Activated CD8-positive, alpha-beta memory T cell treated with anti-CD3 and anti-CD28 coated beads, Interleukin-2, amount 10 ng/mL, durations not matched to agents 7 days and 5 days (primary cell): Measurements from ENCODE around the gene TRRAP. TPM values are rescaled to one million over a fixed set of nuclear protein-coding genes. Genes with fewer than 3 reads are reported as not detected.

ENCODE experiments used
- ATAC-seq: fragments of 150-1000 bp; cut with Tn5 transposase; one replicate; pipeline ENCODE4 v1.10.0; 2021; ENCODE audit warnings: moderate library complexity
- CTCF ChIA-PET: fragments of 350-600 bp; sonication (Branson Sonifier 250); formaldehyde crosslinking; loops from one replicate; lab custom pipeline; 2021; ENCODE audit warnings: antibody characterized with exemption; lab: Charles Lee
- DNase-seq: peaks from one replicate; pipeline ENCODE4 v3.0.0-alpha.2; 2020
- H3K27ac Mint-ChIP-seq: one replicate; pipeline ENCODE4 v1.8.0; 2021; ENCODE audit warnings: mild to moderate bottlenecking, mixed read lengths
- H3K27me3 Mint-ChIP-seq: one replicate; pipeline ENCODE4 v1.8.0; 2021; ENCODE audit warnings: mixed read lengths
- H3K36me3 Mint-ChIP-seq: one replicate; pipeline ENCODE4 v1.8.0; 2021; ENCODE audit warnings: mild to moderate bottlenecking, mixed read lengths
- H3K4me1 Mint-ChIP-seq: one replicate; pipeline ENCODE4 v1.8.0; 2021; ENCODE audit warnings: mixed read lengths
- H3K4me3 Mint-ChIP-seq: one replicate; pipeline ENCODE4 v1.8.0; 2021; ENCODE audit warnings: mild to moderate bottlenecking, moderate library complexity, mixed read lengths
- H3K9me3 Mint-ChIP-seq: one replicate; pipeline ENCODE4 v1.8.0; 2022; ENCODE audit warnings: low read depth, mixed read lengths
- total RNA-seq, 2 experiments: library from RNA; stranded (reverse); gene quantifications; one replicate each; pipeline ENCODE4 v1.2.3, GENCODE V29; 2021

TRRAP gene
- total RNA-seq, 2 experiments from 2014 or later, result 56.2 to 56.8 TPM

- ATAC-seq (no peak), DNase-seq (no peak)
- no peaks in the 10 kb centered on the region for H3K4me1 Mint-ChIP-seq
- CTCF ChIA-PET, result no interaction called here
- H3K27me3 Mint-ChIP-seq, result no peaks in the 10 kb centered on the region
- H3K36me3 Mint-ChIP-seq, result peaks cover 57% of the 10 kb centered on the region
- H3K9me3 Mint-ChIP-seq, result no peaks in the 10 kb centered on the region
- no peak overlapping the region for H3K27ac Mint-ChIP-seq
- H3K4me3 Mint-ChIP-seq, result no peak overlapping the region
These were observed 71.2 kb downstream of the TRRAP start for GRCh38 chr7:98949336-98950044.

- DNase-seq (no peak), ATAC-seq (no peak)
- Mint-ChIP-seq H3K36me3 (peaks cover 57% of the 10 kb centered on the region), H3K27ac (no peak overlapping the region), H3K27me3 (no peaks in the 10 kb centered on the region), H3K4me1 (no peaks in the 10 kb centered on the region), H3K9me3 (no peaks in the 10 kb centered on the region), H3K4me3 (no peak overlapping the region)
- CTCF ChIA-PET, result no interaction called here
These were observed 77.7 kb downstream of the TRRAP start for GRCh38 chr7:98955992-98956391.

- ATAC-seq (no peak), DNase-seq (no peak)
- Mint-ChIP-seq H3K4me1 (no peaks in the 10 kb centered on the region), H3K4me3 (no peak overlapping the region), H3K9me3 (no peaks in the 10 kb centered on the region), H3K27me3 (no peaks in the 10 kb centered on the region), H3K36me3 (peaks cover 57% of the 10 kb centered on the region), H3K27ac (no peak overlapping the region)
- CTCF ChIA-PET, result no interaction called here
These were observed 78.1 kb downstream of the TRRAP start for GRCh38 chr7:98956469-98956868.

- H3K27me3 Mint-ChIP-seq, result no peaks in the 10 kb centered on the region
- H3K36me3 Mint-ChIP-seq, result peaks cover 54% of the 10 kb centered on the region
- H3K4me3 Mint-ChIP-seq, result no peak overlapping the region
- H3K27ac Mint-ChIP-seq, result no peak overlapping the region
- CTCF ChIA-PET, result no interaction called here
- ATAC-seq (no peak), DNase-seq (no peak)
- H3K9me3 Mint-ChIP-seq, result no peaks in the 10 kb centered on the region
- H3K4me1 Mint-ChIP-seq, result no peaks in the 10 kb centered on the region
These were observed 78.6 kb downstream of the TRRAP start for GRCh38 chr7:98956937-98957336.

- Mint-ChIP-seq H3K36me3 (peaks cover 57% of the 10 kb centered on the region), H3K27ac (no peak overlapping the region), H3K4me3 (no peak overlapping the region), H3K4me1 (no peaks in the 10 kb centered on the region), H3K27me3 (no peaks in the 10 kb centered on the region), H3K9me3 (no peaks in the 10 kb centered on the region)
- CTCF ChIA-PET, result no interaction called here
- no peak for DNase-seq
- ATAC-seq, result no peak
These were observed 79.4 kb downstream of the TRRAP start for GRCh38 chr7:98957766-98958165.

- H3K27me3 Mint-ChIP-seq, result no peaks in the 10 kb centered on the region
- H3K4me1 Mint-ChIP-seq, result no peaks in the 10 kb centered on the region
- H3K27ac Mint-ChIP-seq, result no peak overlapping the region
- DNase-seq (no peak), ATAC-seq (no peak)
- H3K9me3 Mint-ChIP-seq, result no peaks in the 10 kb centered on the region
- no peak overlapping the region for H3K4me3 Mint-ChIP-seq
- CTCF ChIA-PET, result no interaction called here
- peaks cover 48% of the 10 kb centered on the region for H3K36me3 Mint-ChIP-seq
These were observed 80.6 kb downstream of the TRRAP start for GRCh38 chr7:98958968-98959367.

- CTCF ChIA-PET, result no interaction called here
- H3K4me3 Mint-ChIP-seq, result no peak overlapping the region
- no peak for DNase-seq
- H3K4me1 Mint-ChIP-seq, result no peaks in the 10 kb centered on the region
- ATAC-seq, result no peak
- H3K27me3 Mint-ChIP-seq, result no peaks in the 10 kb centered on the region
- no peak overlapping the region for H3K27ac Mint-ChIP-seq
- H3K9me3 Mint-ChIP-seq, result no peaks in the 10 kb centered on the region
- H3K36me3 Mint-ChIP-seq, result peaks cover 48% of the 10 kb centered on the region
These were observed 85.0 kb downstream of the TRRAP start for GRCh38 chr7:98963305-98963704.

- no peak overlapping the region for H3K27ac Mint-ChIP-seq
- DNase-seq, result no peak
- no peaks in the 10 kb centered on the region for H3K9me3 Mint-ChIP-seq
- ATAC-seq, result no peak
- H3K36me3 Mint-ChIP-seq, result peaks cover 53% of the 10 kb centered on the region
- CTCF ChIA-PET, result no interaction called here
- H3K4me3 Mint-ChIP-seq, result no peak overlapping the region
- H3K4me1 Mint-ChIP-seq, result no peaks in the 10 kb centered on the region
- H3K27me3 Mint-ChIP-seq, result no peaks in the 10 kb centered on the region
These were observed 86.3 kb downstream of the TRRAP start for GRCh38 chr7:98964596-98964995.

GRCh38 chr7:98968621-98969020 lies 90.3 kb downstream of the TRRAP start:
- CTCF ChIA-PET, result no interaction called here
- H3K36me3 Mint-ChIP-seq, result peaks cover 57% of the 10 kb centered on the region
- no peak overlapping the region for H3K4me3 Mint-ChIP-seq
- H3K4me1 Mint-ChIP-seq, result no peaks in the 10 kb centered on the region
- H3K9me3 Mint-ChIP-seq, result no peaks in the 10 kb centered on the region
- DNase-seq (no peak), ATAC-seq (no peak)
- H3K27ac Mint-ChIP-seq, result no peak overlapping the region
- no peaks in the 10 kb centered on the region for H3K27me3 Mint-ChIP-seq

- peaks cover 57% of the 10 kb centered on the region for H3K36me3 Mint-ChIP-seq
- CTCF ChIA-PET, result no interaction called here
- no peak overlapping the region for H3K27ac Mint-ChIP-seq
- DNase-seq, result no peak
- no peaks in the 10 kb centered on the region for H3K27me3 Mint-ChIP-seq
- H3K4me1 Mint-ChIP-seq, result no peaks in the 10 kb centered on the region
- ATAC-seq, result no peak
- H3K9me3 Mint-ChIP-seq, result no peaks in the 10 kb centered on the region
- H3K4me3 Mint-ChIP-seq, result no peak overlapping the region
These were observed 91.1 kb downstream of the TRRAP start for GRCh38 chr7:98969386-98969785.

GRCh38 chr7:98970016-98970615 lies 91.8 kb downstream of the TRRAP start:
- peaks cover 54% of the 10 kb centered on the region for H3K36me3 Mint-ChIP-seq
- no peak for ATAC-seq

GRCh38 chr7:98970805-98971204 lies 92.5 kb downstream of the TRRAP start:
- Mint-ChIP-seq H3K27ac (no peak overlapping the region), H3K9me3 (no peaks in the 10 kb centered on the region), H3K27me3 (no peaks in the 10 kb centered on the region), H3K4me1 (no peaks in the 10 kb centered on the region), H3K4me3 (no peak overlapping the region), H3K36me3 (peaks cover 53% of the 10 kb centered on the region)
- DNase-seq (no peak), ATAC-seq (no peak)
- CTCF ChIA-PET, result no interaction called here

More at GRCh38 chr7:98970016-98970615, 91.8 kb downstream of the TRRAP start:
- H3K27me3 Mint-ChIP-seq, result no peaks in the 10 kb centered on the region
- H3K4me1 Mint-ChIP-seq, result no peaks in the 10 kb centered on the region
- CTCF ChIA-PET, result no interaction called here
- no peaks in the 10 kb centered on the region for H3K9me3 Mint-ChIP-seq
- no peak overlapping the region for H3K27ac Mint-ChIP-seq
- H3K4me3 Mint-ChIP-seq, result no peak overlapping the region
- DNase-seq, result no peak

- Mint-ChIP-seq H3K27me3 (no peaks in the 10 kb centered on the region), H3K4me3 (no peak overlapping the region), H3K9me3 (no peaks in the 10 kb centered on the region), H3K36me3 (peaks cover 52% of the 10 kb centered on the region), H3K4me1 (no peaks in the 10 kb centered on the region), H3K27ac (no peak overlapping the region)
- DNase-seq (no peak), ATAC-seq (no peak)
- CTCF ChIA-PET, result no interaction called here
These were observed 95.9 kb downstream of the TRRAP start for GRCh38 chr7:98974205-98974604.
